Transverse colon (tissue), 3 donors: Measurements from ENCODE around the gene HLA-DQA1.

Experiments used
- EP300 ChIP-seq: sonication (generic); formaldehyde crosslinking; IDR thresholded peaks from one replicate; pipeline ENCODE4 v1.6.1; 2017; ENCODE audit warnings: antibody characterized with exemption, low read depth
- POLR2A ChIP-seq: fragments of 450-650 bp; IDR thresholded peaks from one replicate; pipeline ENCODE4 v1.6.1; 2016; ENCODE audit warnings: antibody characterized with exemption, mild to moderate bottlenecking, moderate library complexity
- TF ChIP-seq, protein P1 (sequence below), 5 experiments: fragments of 200-600 bp in 3 of 5; fragments of 450-650 bp in 2 of 5; sonication (generic) in 3 of 5; IDR thresholded peaks; 1 replicate in 2 of 5; 2 replicates in 3 of 5; pipeline ENCODE4 v1.5.1; 2016 to 2017; ENCODE audit warnings: antibody characterized with exemption in 5 of 5, inconsistent platforms in 3 of 5, mild to moderate bottlenecking in 2 of 5, moderate library complexity in 1 of 5

DNA sequence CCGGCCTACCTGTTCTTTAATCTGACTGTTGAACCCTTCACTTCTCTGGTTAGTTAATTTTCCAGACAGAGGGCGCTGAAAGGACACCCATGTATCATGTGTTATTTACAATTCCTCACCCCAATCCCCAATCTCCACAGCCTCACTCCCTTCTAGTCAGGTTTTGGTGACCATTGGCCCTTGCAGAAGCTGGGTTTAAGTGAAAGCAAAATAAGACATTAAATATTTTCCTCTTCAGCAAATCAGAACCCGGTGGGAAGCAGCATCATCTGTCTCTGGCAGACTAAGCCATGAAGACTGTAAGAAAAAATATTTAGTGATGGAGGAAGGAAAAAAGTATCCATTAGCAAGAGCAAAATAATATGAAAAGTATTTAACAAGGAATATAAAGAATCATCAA lies 9.4 kb upstream of the HLA-DQA1 start:
- TF ChIP-seq, protein P1, sequence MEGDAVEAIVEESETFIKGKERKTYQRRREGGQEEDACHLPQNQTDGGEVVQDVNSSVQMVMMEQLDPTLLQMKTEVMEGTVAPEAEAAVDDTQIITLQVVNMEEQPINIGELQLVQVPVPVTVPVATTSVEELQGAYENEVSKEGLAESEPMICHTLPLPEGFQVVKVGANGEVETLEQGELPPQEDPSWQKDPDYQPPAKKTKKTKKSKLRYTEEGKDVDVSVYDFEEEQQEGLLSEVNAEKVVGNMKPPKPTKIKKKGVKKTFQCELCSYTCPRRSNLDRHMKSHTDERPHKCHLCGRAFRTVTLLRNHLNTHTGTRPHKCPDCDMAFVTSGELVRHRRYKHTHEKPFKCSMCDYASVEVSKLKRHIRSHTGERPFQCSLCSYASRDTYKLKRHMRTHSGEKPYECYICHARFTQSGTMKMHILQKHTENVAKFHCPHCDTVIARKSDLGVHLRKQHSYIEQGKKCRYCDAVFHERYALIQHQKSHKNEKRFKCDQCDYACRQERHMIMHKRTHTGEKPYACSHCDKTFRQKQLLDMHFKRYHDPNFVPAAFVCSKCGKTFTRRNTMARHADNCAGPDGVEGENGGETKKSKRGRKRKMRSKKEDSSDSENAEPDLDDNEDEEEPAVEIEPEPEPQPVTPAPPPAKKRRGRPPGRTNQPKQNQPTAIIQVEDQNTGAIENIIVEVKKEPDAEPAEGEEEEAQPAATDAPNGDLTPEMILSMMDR (IDR thresholded peaks at IDR 0.05): no peak
- TF ChIP-seq EP300 (no peak), POLR2A (no peak)
